GM21360 (cell line): ENCODE measurements around the gene HIP1.
"Not testable (repeated sequence)": the region's sequence is repeated elsewhere in the genome, so short reads cannot be mapped to it uniquely, and the experiment has no call there.

Experiments
- ATAC-seq: cut with Tn5 transposase; IDR thresholded peaks from one replicate; pipeline ENCODE4 v1.9.1; 2021; ENCODE audit warnings: mild to moderate bottlenecking, moderate library complexity; ENCODE audit not compliant: unreplicated experiment

Gene HIP1

DNA sequence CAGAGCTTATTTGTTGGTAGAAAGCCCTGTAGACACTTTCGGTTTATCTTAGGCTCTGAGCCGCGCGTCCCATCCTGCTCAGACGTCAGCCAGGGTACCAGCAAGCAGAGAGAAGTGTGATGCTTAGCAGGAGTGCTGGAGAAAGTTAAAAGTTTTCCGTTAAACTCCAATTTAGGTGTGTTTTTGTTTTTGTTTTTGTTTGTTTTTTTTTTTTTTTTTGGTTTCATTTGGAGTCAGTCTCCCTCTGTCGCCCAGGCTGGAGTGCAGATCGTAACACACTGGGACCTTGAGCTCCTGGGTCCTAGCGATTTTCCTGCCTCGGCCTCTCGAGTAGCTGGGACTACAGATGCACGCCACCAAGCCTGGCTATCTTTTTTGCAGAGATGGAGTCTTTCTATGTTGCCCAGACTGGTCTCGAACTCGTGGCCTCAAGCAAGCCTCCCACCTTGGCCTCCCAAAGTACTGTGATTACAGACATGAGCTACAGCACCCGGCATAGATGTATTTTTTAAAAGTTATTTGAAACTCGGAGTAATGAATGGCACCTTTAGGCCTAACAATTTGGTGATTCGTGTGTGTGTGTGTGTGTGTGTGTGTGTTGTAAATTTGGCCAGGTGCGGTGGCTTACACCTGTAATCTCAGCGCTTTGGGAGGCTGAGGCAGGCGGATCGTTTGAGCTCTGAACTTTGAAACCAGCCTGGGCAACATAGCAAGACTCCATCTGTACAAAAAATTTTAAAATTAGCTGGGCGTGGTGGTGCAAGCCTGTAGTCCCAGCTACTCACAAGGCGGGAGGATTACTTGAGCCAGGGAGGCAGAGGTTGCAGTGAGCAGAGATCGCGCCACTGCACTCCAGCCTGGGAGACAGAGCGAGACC, 1.3 kb upstream of the HIP1 start:
- ATAC-seq: no peak

DNA sequence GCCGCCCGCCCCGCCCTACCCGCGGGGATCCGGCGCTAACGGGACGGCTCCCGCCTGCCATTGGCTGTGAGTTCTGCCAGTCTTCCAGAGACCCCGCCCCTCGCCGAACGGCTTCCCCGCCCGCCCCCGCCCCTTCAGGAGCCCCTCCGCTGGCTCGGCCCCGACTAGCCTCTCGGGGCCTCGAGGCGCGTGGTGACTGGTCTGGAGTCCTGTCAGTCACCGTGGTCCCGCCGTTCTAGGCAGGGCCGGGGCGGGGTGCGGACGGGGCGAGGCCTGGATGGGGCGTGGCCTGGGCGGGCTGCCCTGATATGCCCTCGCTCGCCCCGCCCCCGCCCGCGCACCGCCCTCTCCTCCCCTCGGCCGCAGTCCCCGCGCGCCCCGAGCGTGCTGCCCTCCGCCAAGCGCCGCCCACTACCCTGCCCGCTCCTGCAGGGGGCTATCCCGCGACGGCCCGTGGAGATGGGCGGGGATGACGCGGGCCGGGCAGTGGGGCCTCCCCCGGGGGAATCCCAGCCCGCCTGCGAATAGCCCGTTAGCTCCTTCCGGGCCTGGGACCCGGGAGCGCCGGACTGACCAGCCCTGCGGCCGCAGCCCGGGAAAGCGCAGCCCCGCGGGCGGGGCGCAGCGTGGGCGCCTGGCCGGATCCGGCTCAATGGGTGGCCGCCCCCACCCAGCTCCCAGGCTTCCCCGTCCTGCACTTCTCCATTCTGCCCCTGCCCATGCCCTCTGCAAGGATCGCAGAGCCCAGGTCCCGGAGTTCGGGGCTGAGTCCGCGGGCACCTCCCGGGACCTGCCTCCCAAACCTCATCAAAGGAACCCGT, 444 bp upstream of the HIP1 start:
- peak; percentile 83 for ATAC-seq

DNA sequence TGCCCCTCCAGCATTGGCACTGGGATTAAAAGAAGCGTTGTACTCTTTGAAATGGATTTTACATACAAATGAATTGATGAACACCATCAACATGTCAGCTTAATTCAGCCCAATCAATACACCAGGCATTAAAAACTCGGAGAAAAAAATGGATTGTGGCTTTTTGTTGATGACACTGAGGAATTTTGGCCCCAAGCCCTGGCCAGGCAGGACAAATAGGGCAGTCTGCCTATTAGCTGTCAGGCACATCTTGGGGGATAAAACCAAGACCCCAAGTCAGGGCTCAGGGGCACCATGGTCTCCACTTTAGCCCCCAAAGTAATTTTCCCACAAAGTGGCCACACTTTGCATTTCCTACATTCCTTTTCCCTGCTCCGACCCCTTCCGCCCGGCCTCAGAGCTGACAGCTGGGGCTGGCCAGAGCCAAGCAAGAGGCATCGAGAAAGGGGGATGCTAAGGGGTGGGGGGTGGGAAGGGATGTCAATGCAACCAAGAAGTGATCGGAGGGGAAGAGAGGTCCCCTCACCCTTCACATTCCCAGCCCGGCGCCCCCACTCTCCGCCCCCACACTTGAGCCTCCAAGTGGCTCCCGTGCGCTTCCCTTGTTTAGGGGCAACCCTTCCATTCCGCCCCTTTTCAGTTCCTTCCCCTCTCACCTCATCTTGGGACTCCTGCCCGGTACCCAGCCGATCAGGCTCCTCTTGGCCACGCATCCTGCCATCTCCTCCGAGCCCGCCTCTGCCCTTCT, 711 bp downstream of the HIP1 start:
- ATAC-seq: no peak

DNA sequence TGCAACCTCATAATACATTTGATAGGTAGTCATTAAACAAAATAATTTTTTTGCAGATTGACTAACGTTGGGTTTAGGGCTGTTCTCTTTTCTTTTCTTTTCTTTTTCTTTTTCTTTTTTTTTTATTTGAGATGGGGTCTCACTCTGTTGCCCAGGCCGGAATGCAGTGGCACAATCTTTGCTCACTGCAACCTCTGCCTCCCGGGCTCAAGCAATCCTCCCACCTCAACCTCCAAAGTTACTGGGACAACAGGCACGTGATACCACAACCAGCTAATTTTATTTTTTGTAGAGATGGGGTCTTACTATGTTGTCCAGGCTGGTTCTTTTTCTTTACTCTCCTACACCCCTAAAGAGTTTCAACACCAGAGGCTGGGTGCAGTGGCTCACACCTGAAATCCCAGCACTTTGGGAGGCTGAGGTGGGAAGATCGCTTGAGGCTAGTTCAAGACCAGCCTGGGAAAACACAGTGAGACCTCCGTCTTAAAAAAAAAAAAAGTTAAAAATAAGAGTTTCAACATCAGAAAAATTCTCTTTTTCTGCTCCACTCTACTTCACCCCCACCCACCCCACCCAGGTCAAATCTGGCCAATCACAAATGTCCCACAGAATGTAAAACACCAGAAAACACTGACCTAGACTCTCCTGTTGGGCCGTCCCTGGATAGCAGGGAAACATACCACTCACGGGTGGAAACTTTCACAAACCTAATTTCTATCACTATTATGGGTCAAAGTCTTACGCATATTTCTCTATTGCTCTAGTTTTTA, 3.0 kb downstream of the HIP1 start:
- ATAC-seq: no peak

DNA sequence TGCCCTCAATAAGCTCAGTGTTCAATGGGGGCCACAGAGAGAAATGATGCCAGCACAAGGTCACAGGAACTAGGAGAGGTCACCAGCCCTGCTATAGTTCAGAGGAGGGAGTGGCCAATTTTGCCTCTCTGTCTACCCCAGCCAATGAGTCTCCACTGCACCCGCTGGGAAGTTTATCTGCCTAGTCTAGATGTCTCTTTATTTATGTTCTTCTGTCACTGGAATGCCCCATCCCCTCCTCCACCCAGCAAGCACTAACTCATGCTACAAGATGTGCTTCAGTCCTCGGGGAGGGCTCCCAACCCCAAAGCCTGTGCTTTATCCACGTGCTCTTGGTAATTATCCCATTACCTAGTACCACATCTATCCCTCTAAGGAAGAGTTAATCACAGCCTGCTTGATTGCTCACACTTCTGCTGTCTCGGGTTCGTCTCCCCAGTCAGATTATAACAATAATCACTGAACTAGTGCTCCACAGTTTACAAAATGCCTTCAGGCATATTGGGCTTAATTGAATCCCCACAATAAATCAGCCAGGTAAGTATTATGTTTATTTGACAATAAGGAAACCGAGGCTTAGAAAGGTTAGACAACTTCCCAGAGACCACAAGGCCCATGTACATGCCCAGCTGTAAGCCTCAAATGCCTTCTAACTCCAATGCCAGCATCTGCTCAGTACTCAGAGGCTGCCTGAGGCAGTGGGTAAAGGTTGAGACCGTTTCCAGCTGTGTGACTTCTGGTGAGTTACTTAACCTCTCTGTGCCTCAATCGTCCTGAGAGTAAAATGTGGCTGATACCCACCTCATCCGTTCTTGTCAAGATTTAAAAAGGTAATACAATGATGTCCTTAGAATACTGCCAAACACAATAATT, 3.9 kb downstream of the HIP1 start:
- no peak for ATAC-seq

DNA sequence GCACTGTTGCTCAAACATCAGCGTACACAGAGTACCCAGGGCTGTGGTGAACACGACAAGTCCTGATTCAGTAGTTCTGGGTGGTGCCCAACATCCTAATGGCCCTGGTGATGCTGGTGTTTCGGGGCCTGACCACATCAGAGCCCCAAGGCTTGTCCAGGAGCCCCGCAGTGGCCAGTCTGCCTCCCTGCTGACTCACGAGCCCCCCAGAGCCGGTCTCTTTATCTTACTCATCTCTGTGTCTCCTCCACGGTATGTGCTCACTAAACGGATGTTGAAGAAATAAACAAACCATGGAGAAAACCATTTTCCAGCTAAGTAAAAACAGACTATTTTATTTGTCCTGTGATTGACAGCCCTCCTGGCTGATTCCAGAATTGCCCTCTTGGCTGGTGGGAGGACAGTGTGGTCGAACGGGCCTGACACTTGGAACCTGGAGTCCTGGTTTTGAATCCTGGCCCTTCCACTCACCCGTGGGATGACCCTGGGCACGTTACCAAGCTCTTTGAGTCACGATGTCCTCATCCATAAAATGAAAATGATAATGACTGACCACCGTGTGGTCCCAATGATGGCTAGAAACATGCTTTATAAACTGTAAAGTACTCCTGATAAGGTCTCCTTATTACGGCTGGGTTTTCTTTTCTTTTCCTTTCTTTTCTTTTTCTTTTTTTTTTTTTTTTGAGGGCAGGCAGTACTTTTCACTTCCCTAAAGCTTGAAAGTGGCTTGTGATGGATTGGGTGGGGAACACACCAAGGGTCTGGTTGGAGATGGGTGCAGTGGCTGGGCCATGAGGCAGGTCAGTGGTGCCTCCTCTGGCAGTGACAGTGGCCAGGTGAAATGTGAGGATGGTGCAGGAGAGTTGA, 5.7 kb downstream of the HIP1 start:
- ATAC-seq: no peak

DNA sequence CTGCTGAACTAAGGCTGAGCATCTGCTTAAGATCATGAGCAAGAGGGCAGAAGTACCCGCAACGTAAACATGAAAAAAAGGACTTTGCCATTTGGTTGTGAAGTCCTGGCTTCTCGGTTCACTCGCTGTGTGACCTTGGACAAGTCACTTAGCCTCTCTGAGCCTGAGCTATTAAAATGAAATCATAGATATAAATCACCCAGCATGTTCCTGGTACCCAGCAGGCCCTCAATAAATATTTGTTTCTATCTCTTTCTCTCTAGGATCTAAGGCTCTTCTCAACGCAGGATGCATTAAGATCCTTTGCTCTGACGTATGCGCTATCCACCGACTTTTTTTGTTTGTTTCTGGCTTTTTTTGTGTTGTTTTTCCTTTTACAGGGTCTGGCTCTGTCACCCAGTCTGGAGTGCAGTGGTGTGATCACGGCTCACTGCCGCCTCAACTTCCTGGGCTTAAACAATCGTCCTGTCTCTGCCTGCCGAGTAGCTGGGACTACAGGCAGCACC, 6.7 kb downstream of the HIP1 start:
- ATAC-seq: no peak

DNA sequence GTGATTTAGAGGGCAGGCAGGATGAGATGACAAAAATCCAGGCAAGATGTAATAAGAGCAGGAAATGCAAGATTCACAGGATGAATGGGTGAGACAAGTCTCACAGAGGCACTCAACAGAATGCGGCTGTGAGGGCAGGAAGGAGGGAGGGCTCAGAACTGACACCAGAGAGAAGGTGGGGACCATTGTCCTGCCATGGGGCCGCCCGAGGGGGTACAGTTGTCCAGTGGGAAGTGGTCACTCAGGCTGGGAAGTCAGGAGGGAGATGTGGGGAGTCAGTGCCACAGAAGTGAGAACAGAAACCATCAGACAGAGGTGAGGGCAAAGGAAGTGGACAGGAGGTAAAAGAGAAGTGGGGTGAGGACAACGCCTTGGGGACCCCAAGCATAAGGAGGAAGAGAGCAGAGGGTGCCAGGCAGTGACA, 8.9 kb downstream of the HIP1 start:
- ATAC-seq: no peak

DNA sequence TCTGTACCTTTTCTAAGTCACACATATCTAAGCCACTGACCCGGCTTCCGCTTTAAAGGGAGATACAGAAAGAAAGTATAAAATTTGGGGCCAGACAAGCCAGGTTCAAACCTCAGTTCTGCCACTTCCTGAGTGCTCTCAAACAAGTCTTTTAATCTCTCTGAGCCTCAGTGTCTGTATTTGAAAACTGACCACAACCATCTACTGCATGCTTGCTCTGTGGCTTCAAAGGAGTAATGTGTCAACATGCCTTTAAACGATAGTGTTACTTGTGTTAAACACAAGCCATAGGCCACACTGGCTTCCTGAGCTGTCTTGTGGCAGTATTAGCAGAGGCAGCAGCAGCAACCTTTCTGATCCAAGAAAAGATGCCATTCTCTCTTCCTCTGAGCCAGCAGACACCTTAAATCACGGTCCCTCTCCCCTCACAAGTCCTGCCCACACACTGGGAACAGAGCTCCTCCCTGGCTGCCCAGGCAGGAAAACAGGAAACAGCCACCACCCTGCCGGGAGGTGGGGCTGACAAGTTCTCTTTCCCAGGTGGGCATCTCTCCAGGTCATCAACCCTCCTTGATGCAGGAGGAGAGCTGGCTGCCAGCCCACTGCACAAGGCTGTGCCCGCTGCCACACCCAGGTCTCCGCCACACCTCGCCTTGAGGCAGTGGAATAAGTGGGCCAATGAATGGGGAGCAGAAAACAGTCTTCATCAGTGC, 10.7 kb downstream of the HIP1 start:
- ATAC-seq: no peak

DNA sequence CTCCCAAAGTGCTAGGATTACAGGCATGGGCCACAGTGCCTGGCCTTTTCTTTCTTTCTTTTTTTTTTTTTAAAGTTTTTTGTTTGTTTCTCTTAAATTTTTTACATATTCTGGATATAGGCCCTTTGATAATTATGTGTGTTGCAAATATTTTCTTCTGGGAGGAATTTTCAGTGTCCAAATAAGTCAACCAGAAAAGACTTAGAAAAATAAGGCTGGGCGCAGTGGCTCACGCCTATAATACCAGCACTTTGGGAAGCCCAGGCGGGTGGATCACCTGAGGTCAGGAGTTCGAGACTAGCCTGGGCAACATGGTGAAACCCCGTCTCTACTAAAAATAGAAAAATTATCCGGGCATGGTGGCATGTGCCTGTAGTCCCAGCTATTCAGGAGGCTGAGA, 11.4 kb downstream of the HIP1 start:
- ATAC-seq: not testable (repeated sequence)

DNA sequence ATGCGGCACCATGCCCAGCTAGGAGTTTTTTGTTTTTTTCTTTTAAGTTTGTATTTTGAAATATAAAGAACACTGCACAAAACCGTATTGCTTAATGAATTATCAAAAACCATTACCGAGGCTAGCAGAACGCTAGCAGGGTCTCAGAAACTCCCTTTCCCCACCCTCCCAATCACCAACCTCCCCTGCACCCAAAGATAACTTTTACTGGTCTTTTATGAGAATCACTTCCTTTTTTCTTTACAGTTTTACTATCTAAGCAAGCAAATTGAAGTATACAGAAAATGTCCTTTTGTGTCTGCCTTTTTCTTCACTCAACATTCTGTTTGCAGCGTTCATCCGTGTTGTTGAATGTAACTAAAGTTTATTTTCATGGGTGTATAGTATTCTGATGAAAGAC, 13.4 kb downstream of the HIP1 start:
- ATAC-seq: no peak

DNA sequence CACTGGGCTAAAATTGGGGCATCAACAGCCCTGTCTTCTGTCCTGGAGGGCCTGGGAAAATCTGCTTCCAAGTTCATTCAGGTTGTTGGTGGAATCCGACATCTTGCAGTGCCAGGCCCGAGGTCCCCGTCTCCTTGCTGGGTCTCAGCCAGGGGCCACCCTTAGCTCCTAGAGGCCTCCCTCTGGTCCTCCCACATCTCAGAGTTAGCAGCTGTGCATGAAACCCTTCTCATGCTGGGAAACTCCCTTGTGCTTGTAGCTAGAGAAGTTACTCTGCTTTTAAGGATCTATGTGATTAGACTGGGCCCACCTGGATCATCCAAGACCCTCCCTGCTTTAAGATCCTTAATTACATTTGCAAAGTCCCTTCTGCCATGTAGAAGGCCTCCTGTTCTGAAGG, 15.3 kb downstream of the HIP1 start:
- ATAC-seq: no peak

DNA sequence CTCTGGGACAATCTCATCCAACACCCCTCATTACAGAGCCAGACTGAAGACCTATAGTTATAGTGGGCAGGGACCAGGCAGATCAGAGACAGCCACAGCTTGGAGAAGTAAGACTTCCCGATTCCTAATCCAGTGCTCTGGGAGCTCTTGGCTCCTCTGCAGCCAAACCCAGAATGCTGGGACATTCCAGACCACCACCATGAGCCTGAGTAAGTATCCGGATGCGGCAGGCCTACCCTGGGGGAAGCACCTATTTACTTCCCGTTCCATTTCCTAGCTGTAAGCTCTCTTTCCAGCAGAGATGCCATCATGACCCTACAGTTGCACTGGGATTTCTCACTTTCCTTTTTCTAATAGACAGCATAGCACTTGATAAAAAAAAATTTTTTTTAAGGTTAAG, 16.4 kb downstream of the HIP1 start:
- no peak for ATAC-seq

DNA sequence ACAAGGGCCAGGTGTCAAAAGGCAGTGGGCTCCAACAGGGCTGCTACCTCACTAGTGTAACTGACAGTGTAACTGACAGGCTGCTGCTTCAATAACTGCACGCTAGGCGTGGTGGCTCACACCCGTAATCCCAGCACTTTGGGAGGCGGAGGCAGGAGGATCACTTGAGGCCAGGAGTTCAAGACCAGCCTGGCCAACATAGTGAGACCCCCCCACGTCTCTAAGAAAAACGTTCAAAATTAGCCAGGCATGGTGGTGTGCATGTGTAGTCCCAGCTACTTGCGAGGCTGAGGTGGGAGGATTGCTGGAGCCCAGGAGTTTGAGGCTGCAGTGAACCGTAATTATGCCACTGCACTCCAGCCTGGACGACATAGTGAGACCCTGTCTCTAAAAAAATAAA, 16.8 kb downstream of the HIP1 start:
- ATAC-seq: not testable (repeated sequence)

DNA sequence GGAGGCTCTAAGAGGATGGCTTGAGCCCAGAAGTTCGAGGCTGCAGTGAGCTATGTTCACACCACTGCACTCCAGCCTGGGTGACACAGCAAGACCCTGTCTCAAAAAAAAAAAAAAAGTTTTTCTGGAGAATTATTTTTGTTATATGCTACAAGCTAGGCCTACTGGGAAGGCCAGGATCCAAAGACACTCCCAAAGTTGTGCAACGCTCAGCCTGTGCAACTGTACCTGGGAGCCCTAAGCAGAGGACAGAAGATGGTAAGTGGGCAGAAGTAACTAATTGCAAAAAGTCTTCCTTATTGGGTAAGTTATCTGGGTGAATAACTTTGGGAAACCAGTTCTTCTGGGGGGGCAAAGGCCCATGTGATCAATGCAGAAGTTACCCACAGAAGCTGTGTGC, 17.3 kb downstream of the HIP1 start:
- no peak for ATAC-seq

DNA sequence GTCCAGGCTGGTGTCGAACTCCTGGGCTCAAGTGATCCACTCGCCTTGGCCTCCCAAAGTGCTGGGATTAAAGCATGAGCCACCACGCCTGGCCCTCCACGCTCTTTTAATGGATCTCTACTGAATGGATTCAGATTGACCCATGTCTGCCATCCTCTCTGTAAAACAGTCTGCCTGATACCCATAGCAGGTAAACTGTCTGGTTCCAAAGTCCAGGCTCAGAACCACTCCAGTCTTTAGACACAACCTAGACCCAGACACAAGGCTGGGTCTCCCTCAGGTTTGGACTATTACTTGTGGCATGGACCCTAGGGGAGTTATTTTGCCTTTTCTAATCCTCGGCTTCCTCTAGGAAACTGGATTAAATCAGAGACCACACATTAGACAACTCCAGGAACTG, 19.1 kb downstream of the HIP1 start:
- no peak for ATAC-seq

DNA sequence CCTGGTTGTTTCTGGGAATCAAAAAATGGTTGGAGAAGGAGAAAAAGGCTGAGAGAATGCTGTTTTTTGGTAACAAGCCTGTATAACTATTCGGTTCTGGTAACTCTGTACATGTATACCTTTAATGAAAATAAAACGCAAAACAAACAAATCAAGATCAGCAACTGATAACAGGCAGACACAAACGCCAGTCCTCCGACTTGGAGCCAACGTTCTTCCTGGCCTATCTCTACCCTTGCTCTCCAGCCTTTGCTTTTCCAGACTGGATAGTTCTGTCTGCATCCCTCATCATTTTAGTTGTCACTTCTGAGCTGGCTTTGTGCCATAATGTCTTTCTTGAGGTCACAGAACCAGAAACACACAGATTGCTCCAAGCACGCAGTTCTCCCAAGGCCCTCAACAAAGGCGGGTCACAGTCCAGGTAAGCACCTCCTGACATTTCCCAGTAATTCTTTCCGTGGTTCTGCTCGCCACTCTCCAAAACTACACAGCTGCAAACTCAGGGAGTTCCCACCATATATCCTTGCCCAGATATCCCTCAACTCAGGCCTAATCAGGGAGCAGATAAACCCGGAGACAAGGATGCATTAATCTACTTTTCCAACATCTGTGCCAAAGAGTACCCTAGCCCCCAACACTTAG, 20.2 kb downstream of the HIP1 start:
- no peak for ATAC-seq
